HG03025 (cell line): ENCODE data around the gene RBM4B.

ENCODE experiments used
- ATAC-seq: cut with Tn5 transposase; IDR thresholded peaks from one replicate; pipeline ENCODE4 v1.9.1; 2021; ENCODE audit warnings: mild to moderate bottlenecking, moderate library complexity; ENCODE audit not compliant: unreplicated experiment, low FRiP score

Gene RBM4B

GRCh38 chr11:66688561-66689534, 11.2 kb upstream of the RBM4B start:
- no peak for ATAC-seq

- no peak for ATAC-seq
Measured at GRCh38 chr11:66687831-66688281, 10.2 kb upstream of the RBM4B start.

- no peak for ATAC-seq
Measured at GRCh38 chr11:66686801-66687750, 9.4 kb upstream of the RBM4B start.

- ATAC-seq = no peak
Measured at GRCh38 chr11:66686100-66686785, 8.6 kb upstream of the RBM4B start.

DNA sequence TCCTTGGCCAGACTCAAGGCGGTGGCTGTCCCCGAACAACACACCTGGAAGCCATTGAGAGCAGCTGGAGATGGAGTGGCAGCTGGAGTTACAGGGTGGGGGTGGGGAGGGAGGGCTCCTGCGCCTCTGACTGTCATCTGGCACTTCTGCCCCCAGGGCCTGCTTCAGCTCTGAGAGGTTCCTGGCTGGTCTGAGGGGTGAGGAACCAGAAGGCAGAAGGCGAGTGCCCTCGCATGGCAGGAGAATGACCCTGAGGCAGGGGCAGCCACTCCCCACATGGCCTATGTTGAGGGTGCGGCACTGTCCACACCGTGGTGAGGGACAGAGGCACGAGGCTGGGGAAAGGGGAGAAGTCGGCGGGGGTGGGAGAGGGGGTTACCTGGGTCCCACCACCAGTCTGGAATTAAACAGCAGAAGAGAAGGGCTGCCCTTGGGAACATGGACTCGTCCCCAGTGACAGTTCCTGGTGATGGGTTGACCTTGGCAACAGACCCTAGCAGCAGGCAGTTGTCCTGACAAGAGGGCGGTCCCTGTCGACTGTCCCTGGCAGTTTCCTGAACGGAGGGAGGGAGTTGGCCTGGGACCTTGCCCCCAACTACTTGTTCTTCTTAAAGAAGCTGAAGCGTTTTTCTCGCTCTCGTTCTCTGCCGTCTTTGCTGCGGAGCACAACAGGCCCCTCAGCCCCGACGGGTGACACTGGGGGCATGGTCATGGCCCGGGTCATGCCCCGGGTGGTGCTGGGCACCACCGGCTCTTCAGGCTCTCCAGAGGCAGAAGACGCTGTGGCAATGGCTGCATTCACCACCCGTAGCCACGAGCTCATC, 7.8 kb upstream of the RBM4B start:
- no peak for ATAC-seq

- no peak for ATAC-seq
Measured at GRCh38 chr11:66684635-66685034, 6.9 kb upstream of the RBM4B start.

DNA sequence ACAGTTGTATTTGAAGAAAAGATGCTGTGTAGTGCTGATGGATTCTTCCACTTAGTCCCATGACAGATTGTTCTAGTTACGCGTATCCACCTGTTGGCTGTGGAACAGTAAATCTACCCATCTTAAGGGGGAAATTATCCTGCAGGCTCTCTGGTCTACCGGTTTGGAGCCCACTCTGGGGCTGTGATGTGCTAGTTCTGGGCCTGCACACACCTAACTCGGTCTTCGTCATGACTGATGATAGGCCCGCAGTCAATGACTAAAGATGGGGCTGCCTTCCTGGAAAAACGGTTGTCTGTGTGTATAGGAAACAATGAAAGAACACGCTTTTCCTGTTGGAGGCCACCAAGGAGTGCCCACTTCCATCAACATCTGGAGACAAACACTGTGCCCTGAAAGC, 6.2 kb upstream of the RBM4B start:
- no peak for ATAC-seq

DNA sequence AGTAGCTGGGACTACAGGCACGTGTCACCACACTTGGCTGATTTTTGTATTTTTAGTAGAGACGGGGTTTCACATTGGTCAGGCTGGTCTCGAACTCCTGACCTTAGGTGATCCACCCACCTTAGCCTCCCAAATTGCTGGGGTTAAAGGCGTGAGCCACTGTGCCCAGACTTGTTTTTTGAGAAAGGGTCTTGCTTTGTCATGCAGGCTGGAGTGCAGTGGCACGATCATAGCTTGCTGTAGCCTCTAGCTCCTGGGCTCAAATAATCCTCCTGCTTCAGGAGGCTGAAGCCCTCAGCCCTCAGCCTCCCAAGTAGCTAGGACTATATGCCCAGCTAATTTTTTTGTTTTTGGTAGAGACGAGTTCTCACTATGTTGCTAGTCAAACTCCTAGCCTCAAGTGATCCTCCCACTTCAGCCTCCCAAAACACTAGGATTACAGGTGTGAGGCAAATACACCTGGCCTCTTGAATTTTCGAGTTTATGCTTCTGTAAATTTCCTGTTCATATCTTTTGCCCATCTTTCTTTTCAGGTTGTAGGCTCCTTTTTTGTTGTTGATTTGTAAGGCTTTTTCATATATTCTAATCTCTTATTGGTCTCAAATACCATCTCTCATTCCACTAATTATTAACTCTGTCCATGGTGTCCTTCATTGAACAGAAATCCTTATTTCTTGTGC, 3.4 kb upstream of the RBM4B start:
- no peak for ATAC-seq

GRCh38 chr11:66676931-66677598, 622 bp downstream of the RBM4B start:
- ATAC-seq = no peak

DNA sequence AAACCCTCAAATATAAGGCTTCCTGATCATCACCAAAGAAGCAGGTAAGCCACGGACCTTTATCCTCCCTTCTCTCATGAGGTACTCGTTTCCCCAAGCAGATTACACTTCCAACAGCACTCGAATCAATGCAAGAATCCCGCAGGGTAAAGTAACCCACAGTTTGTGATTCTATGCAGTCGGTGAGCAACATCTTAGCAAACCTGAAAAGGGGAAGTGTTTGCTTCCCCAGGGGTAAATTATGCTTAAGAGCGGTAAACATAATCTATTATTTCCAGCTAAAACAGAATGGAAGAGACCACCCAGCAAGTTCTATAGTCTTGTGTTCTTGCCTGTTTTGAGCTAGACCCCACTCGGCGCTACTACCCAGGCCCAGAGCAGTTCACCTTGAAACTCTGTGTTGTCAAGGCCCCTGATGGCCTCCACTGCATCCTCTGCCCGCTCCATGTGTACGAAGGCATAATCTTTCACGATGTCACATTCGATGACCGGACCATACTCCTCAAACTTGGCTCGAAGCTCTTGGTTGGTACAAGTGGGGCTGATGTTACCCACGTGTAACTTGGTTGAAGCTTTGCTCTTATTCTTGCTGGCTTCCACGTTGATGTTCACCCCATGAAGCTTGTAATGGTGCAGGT, 1.3 kb downstream of the RBM4B start:
- ATAC-seq = no peak

- no peak for ATAC-seq
Measured at GRCh38 chr11:66674964-66675602, 2.6 kb downstream of the RBM4B start.

DNA sequence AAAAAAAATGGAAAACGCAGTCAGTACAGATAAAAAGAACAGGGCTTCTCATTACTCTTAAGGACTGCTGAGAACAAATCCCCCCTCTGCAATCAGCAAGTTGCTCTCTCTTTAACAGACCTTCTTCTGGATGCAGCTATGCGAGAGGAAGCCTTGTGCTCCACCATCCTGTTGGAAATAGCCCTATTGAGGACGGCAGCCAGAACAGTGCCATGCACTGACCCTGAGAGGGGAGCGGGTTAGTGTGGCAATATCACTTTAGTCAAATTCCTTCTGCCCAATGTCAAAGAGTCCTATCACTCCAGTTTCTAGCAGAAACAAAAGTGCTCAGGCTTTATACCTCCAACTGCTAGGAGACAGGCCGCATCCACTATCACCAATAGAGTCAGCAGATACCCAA, 6.9 kb downstream of the RBM4B start:
- no peak for ATAC-seq

DNA sequence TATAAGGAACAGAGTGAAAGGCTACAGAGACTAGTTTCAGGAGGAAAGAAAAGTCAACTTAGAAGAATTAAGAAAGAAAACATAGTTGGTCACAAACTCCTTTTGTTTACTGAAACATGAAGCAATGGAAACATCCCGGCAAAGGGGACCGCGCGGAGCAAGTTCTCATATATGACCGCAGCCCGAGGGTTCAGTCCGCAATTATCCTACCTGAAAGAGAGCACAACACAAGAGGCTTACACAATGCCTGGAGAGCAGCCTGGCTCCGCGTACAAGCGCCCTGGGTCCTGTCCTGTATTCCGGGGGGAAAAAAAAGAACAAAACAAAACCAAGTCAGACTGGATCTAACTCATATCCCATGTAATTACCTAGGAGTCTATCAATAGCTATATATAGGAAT, 12.3 kb downstream of the RBM4B start:
- no peak for ATAC-seq

- no peak for ATAC-seq
Measured at GRCh38 chr11:66663741-66664296, 13.9 kb downstream of the RBM4B start.

- no peak for ATAC-seq
Measured at GRCh38 chr11:66659763-66660162, 17.9 kb downstream of the RBM4B start.

GRCh38 chr11:66653123-66653522, 24.6 kb downstream of the RBM4B start:
- ATAC-seq = no peak

- ATAC-seq = no peak
Measured at GRCh38 chr11:66652651-66653050, 25.0 kb downstream of the RBM4B start.
